ENCODE measurements around the gene IFNG.
"Not testable (repeated sequence)": the region's sequence is repeated elsewhere in the genome, so short reads cannot be mapped to it uniquely, and the experiment has no call there.

Gene IFNG

DNA sequence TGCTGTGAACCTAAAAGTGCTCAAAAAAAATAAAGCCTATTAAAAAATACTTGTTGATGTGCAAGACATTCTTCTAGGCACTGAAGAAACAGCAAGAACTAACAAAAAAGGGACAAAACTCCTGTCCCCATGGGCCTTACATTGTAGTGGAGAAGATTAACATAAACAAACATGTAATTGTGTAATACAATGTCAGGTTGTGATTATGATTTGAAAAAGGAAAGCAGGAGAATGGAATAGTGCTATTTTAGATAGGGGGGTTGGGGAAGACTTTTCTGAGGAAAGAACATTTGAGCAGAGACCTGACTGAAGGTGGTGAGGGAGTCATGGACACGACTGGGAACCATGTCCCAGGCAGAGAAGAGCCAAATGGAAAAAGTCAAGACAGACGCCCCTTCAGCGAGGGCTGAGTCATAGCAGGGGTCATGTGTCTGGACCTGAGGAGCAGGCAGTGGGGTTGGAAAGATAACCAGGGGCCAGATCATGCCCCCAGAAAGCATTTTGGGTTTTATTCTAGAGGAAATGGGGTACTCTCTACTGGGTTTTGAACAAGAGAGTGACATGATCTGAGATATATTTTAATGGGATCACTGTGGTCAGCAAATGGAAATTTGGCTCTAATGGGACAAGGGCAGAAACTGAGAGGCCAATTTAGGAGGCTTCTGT lies 19.4 kb upstream of the IFNG start:
- Histone ChIP-seq H3K4me3 (ENCODE audit: low read length) (no peak overlapping the region), H2AFZ (ENCODE audit: low read depth, low read length) (no peak overlapping the region), H3K36me3 (ENCODE audit: insufficient read depth, low read length) (no peaks in the 10 kb centered on the region), H3K9me3 (ENCODE audit: low read length) (no peaks in the 10 kb centered on the region), H3K4me1 (ENCODE audit: insufficient read depth, low read length) (peaks cover 4% of the 10 kb centered on the region), H3K27me3 (ENCODE audit: insufficient read depth, low read length) (no peaks in the 10 kb centered on the region)

DNA sequence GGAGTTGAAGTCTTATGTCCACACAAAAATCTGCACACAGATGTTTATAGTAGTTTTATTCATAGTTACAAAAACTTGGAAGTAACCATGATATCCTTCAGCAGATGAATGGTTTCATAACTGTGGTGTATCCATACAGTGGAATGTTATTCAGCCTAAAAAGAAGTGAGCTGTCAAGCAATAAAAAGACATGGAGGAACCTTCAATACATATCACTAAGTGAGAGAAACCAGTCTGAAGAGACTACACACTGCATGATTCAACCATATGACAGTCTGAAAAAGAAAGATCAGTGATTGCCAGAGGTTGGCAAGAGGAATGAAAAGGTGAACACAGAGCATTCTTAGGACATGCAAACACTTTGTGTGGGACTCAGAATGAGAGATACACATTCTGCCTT lies 18.6 kb upstream of the IFNG start:
- no peaks in the 10 kb centered on the region for H3K9me3 ChIP-seq (ENCODE audit: low read length)

DNA sequence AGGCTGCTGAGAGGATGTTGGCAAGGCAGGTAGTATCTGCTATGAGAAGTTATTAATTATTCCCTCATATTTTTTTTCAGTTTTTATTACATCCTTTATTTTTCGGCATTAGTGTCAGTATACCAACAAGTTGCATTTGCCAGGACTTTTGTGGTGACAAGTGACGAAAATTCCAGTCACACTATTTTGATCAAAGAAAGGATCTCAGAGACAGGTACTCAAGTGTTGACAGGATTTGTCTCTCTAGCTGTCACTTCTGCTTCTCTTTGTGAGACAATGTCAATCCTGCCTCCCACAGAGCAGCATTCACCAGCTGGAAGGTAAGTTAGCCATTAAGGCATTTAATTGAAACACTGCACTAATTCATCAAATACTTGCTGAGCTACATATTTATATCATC lies 18.0 kb upstream of the IFNG start:
- Histone ChIP-seq H2AFZ (ENCODE audit: low read depth, low read length) (no peak overlapping the region), H3K27me3 (ENCODE audit: insufficient read depth, low read length) (no peaks in the 10 kb centered on the region), H3K4me1 (ENCODE audit: insufficient read depth, low read length) (peaks cover 4% of the 10 kb centered on the region), H3K4me3 (ENCODE audit: low read length) (no peak overlapping the region), H3K36me3 (ENCODE audit: insufficient read depth, low read length) (no peaks in the 10 kb centered on the region), H3K9me3 (ENCODE audit: low read length) (no peaks in the 10 kb centered on the region)

More for the DNA sequence above, 18.6 kb upstream of the IFNG start:
- Histone ChIP-seq H3K36me3 (ENCODE audit: insufficient read depth, low read length) (no peaks in the 10 kb centered on the region), H3K27me3 (ENCODE audit: insufficient read depth, low read length) (no peaks in the 10 kb centered on the region), H3K4me3 (ENCODE audit: low read length) (no peak overlapping the region), H2AFZ (ENCODE audit: low read depth, low read length) (no peak overlapping the region), H3K4me1 (ENCODE audit: insufficient read depth, low read length) (peaks cover 4% of the 10 kb centered on the region)

DNA sequence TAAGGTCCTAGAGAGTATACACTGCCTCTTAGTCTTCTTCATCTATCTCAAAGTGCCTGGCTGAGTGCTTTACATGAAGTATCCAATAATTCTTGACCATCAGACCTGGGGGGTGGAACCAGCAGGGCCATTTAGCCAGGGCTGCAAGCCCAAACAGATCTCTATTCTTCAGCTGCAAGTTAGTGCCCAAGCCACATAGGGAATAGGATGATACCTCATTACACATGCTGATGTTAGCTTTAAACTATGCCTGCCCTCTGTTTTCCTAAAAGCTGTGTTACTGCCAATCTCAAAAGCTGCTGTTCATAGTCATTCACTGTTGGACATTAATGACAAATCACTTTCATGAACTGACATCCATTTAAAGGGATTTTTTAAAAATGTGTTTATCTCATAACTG lies 16.7 kb upstream of the IFNG start:
- H3K36me3 ChIP-seq (ENCODE audit: insufficient read depth, low read length) = no peaks in the 10 kb centered on the region
- H3K9me3 ChIP-seq (ENCODE audit: low read length) = no peaks in the 10 kb centered on the region
- H3K4me1 ChIP-seq (ENCODE audit: insufficient read depth, low read length) = peaks cover 4% of the 10 kb centered on the region
- H2AFZ ChIP-seq (ENCODE audit: low read depth, low read length) = no peak overlapping the region
- no peaks in the 10 kb centered on the region for H3K27me3 ChIP-seq (ENCODE audit: insufficient read depth, low read length)
- H3K4me3 ChIP-seq (ENCODE audit: low read length) = no peak overlapping the region

DNA sequence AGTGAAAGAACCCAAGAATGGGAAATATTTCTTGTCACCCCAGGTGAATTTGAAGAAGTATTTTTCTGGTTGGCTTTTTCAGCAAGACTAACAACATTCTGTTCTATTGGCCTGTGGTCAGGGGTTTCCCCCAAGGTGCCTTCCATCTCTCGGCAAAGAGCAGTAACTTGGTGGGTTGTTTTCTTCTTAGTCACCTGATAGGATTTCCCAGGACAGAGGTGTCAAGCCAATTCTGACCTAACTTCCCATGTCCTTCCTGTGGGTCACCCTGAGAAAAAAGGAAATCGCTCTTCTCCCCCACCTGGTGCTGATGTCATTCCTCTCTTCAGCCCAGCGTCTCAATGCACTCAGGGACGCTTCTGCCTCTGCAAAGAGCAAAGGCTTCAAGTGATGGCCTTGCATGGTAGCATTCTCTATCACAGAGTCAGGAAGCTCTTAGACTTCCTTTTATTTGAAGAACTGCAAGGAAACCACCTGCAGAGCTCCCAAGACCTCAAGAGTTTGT lies 16.1 kb upstream of the IFNG start:
- H3K4me3 ChIP-seq (ENCODE audit: low read length) = no peak overlapping the region
- no peak overlapping the region for H2AFZ ChIP-seq (ENCODE audit: low read depth, low read length)
- no peaks in the 10 kb centered on the region for H3K36me3 ChIP-seq (ENCODE audit: insufficient read depth, low read length)
- H3K9me3 ChIP-seq (ENCODE audit: low read length) = no peaks in the 10 kb centered on the region
- H3K27me3 ChIP-seq (ENCODE audit: insufficient read depth, low read length) = no peaks in the 10 kb centered on the region
- H3K4me1 ChIP-seq (ENCODE audit: insufficient read depth, low read length) = peaks cover 4% of the 10 kb centered on the region

DNA sequence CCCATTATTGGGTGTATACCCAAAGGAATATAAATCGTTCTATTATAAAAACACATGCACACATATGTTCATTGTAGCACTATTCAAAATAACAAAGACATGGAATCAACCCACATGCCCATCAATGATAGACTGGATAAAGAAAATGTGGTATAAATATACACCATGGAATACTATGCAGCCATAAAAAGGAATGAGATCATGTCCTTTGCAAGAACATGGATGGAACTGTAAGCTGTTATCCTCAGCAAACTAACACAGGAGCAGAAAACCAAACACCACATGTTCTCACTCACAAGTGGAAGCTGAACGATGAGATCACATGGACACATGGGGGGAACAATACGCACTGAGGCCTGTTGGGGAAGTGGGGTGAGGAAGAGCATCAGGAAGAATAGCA lies 15.2 kb upstream of the IFNG start:
- not testable (repeated sequence) for H2AFZ ChIP-seq (ENCODE audit: low read depth, low read length); H3K4me3 ChIP-seq (ENCODE audit: low read length); H3K36me3 ChIP-seq (ENCODE audit: insufficient read depth, low read length); H3K4me1 ChIP-seq (ENCODE audit: insufficient read depth, low read length); H3K27me3 ChIP-seq (ENCODE audit: insufficient read depth, low read length); H3K9me3 ChIP-seq (ENCODE audit: low read length)

GRCh38 chr12:68173792-68174191 lies 14.3 kb upstream of the IFNG start:
- no peaks in the 10 kb centered on the region for H3K9me3 ChIP-seq (ENCODE audit: low read length)

DNA sequence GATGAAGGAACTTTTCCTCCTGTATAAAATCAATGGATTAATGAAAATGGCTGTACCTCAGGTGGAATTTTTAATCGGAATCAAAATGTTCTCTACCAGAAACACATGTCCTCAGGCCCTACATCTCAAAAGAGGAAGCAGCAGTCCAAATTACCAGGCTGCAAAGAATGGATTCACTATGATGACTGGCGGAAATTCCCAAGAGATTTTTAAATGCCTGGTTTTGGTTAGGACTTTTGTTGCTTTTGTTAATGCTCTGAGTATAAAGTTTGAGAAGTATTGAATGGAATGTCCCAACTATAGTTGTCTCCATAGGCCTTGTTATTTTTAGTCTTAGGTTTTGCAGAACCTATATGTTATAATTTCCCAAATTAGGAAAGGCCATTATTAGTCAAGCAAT lies 11.2 kb upstream of the IFNG start:
- Histone ChIP-seq H2AFZ (ENCODE audit: low read depth, low read length) (no peak overlapping the region), H3K4me3 (ENCODE audit: low read length) (no peak overlapping the region), H3K27me3 (ENCODE audit: insufficient read depth, low read length) (no peaks in the 10 kb centered on the region)

More at GRCh38 chr12:68173792-68174191, 14.3 kb upstream of the IFNG start:
- no peak overlapping the region for H2AFZ ChIP-seq (ENCODE audit: low read depth, low read length)
- peaks cover 4% of the 10 kb centered on the region for H3K4me1 ChIP-seq (ENCODE audit: insufficient read depth, low read length)
- H3K4me3 ChIP-seq (ENCODE audit: low read length) = no peak overlapping the region
- H3K27me3 ChIP-seq (ENCODE audit: insufficient read depth, low read length) = no peaks in the 10 kb centered on the region
- no peaks in the 10 kb centered on the region for H3K36me3 ChIP-seq (ENCODE audit: insufficient read depth, low read length)

DNA sequence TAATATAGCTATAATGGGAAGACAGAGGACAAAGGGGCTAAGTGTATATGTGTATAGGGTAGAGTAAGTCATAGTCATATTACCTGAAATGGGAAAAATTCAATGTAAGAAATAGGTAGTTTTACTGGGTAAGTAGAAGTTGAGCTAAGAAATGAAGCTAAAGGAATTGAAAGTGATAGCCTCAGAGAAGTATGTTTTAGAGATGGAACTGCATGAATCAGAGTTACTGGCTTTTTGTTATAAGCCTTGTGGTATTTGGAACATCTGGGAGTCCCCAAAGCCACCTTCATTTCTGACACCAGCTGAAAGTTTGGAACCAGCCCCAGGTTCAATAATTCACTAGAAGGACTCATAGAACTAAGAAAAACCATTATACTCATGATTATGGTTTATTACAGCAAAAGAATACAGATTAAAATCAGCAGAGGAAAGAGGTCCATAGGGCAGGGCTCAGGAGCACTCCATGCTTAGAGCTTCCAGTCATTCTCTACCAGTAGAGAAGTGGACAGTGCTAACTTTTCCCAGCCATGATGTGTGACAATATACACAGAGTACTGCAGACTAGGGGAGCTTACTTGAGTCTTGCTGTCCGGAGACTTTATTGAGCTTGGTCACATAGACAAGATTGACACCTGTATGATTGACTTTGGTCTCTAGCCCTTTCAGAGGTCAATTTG lies 9.8 kb upstream of the IFNG start:
- Histone ChIP-seq H3K27me3 (ENCODE audit: insufficient read depth, low read length) (no peaks in the 10 kb centered on the region), H3K4me3 (ENCODE audit: low read length) (no peak overlapping the region), H3K9me3 (ENCODE audit: low read length) (no peaks in the 10 kb centered on the region), H3K4me1 (ENCODE audit: insufficient read depth, low read length) (no peaks in the 10 kb centered on the region), H2AFZ (ENCODE audit: low read depth, low read length) (no peak overlapping the region), H3K36me3 (ENCODE audit: insufficient read depth, low read length) (no peaks in the 10 kb centered on the region)

More for the DNA sequence above, 11.2 kb upstream of the IFNG start:
- Histone ChIP-seq H3K4me1 (ENCODE audit: insufficient read depth, low read length) (no peaks in the 10 kb centered on the region), H3K9me3 (ENCODE audit: low read length) (no peaks in the 10 kb centered on the region), H3K36me3 (ENCODE audit: insufficient read depth, low read length) (no peaks in the 10 kb centered on the region)

DNA sequence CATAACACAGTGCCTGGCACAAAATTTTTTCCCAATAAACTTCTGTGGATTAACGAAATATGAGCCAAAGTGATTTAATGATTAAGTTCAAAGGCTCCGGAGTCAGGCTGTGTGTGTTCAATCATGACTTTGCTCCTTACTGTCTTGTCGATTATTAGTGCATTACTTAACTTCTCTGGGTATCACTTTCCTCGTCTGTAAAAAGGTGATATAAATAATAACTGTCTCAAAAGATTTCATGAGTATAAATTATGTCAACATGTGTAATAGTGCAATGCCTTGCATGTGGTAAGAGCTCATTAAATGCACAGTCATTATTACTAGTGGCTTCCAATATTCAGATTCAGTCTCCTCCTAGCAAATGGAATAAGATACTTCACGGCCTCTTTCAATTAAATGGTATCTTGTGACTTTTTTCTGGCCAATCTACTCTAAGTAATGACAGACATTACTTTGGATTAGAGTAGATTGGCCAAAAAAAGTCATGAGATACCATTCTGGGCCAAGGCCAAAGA lies 6.8 kb upstream of the IFNG start:
- Histone ChIP-seq H3K9me3 (ENCODE audit: low read length) (no peaks in the 10 kb centered on the region), H3K27me3 (ENCODE audit: insufficient read depth, low read length) (no peaks in the 10 kb centered on the region), H3K4me3 (ENCODE audit: low read length) (no peak overlapping the region), H3K36me3 (ENCODE audit: insufficient read depth, low read length) (no peaks in the 10 kb centered on the region), H2AFZ (ENCODE audit: low read depth, low read length) (no peak overlapping the region), H3K4me1 (ENCODE audit: insufficient read depth, low read length) (no peaks in the 10 kb centered on the region)

- Histone ChIP-seq H3K4me3 (ENCODE audit: low read length) (no peak overlapping the region), H2AFZ (ENCODE audit: low read depth, low read length) (no peak overlapping the region), H3K36me3 (ENCODE audit: insufficient read depth, low read length) (no peaks in the 10 kb centered on the region), H3K27me3 (ENCODE audit: insufficient read depth, low read length) (no peaks in the 10 kb centered on the region), H3K9me3 (ENCODE audit: low read length) (no peaks in the 10 kb centered on the region), H3K4me1 (ENCODE audit: insufficient read depth, low read length) (no peaks in the 10 kb centered on the region)
These were observed 4.1 kb upstream of the IFNG start for GRCh38 chr12:68163560-68164081.

GRCh38 chr12:68162374-68162773 lies 2.8 kb upstream of the IFNG start:
- no peaks in the 10 kb centered on the region for H3K4me1 ChIP-seq (ENCODE audit: insufficient read depth, low read length)
- no peaks in the 10 kb centered on the region for H3K9me3 ChIP-seq (ENCODE audit: low read length)
- no peak overlapping the region for H2AFZ ChIP-seq (ENCODE audit: low read depth, low read length)
- no peaks in the 10 kb centered on the region for H3K27me3 ChIP-seq (ENCODE audit: insufficient read depth, low read length)
- no peak overlapping the region for H3K4me3 ChIP-seq (ENCODE audit: low read length)
- no peaks in the 10 kb centered on the region for H3K36me3 ChIP-seq (ENCODE audit: insufficient read depth, low read length)

GRCh38 chr12:68158432-68158831 lies 1.1 kb downstream of the IFNG start:
- Histone ChIP-seq H2AFZ (ENCODE audit: low read depth, low read length) (no peak overlapping the region), H3K4me3 (ENCODE audit: low read length) (no peak overlapping the region), H3K36me3 (ENCODE audit: insufficient read depth, low read length) (no peaks in the 10 kb centered on the region), H3K4me1 (ENCODE audit: insufficient read depth, low read length) (no peaks in the 10 kb centered on the region), H3K27me3 (ENCODE audit: insufficient read depth, low read length) (no peaks in the 10 kb centered on the region), H3K9me3 (ENCODE audit: low read length) (no peaks in the 10 kb centered on the region)
